Neural progenitor cell (in vitro differentiated cells): ENCODE data around the gene PTGER2.

Source experiments
- EZH2 ChIP-seq: fragments of 200-600 bp; sonication (generic); IDR thresholded peaks from 2 replicates; pipeline ENCODE4 v1.6.1; 2017; ENCODE audit warnings: antibody characterized with exemption, mild to moderate bottlenecking, moderate library complexity
- TF ChIP-seq, protein P1 (sequence below): fragments of 200-600 bp; sonication (generic); IDR thresholded peaks from 2 replicates; pipeline ENCODE4 v1.5.1; 2017; ENCODE audit warnings: antibody characterized with exemption, mild to moderate bottlenecking

DNA sequence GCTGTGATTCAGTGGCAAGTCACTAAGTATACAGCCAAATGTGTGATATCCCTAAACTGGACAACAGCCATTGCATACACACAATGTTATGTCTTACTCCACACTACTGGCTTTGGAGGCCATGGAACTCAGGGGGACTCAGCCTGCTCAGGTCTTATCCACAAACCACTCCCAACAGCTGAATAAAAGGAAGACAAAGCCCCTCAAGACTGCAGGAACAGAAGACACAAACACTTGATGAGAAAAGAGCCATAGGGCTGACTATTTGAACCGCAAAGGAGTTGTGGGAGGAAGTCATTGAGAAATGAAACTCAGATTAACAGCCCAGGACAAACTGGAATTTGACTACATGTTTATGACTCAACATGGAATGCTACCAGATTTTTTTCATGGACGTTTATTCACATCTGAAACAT, 40.9 kb downstream of the PTGER2 start:
- TF ChIP-seq, protein P1, sequence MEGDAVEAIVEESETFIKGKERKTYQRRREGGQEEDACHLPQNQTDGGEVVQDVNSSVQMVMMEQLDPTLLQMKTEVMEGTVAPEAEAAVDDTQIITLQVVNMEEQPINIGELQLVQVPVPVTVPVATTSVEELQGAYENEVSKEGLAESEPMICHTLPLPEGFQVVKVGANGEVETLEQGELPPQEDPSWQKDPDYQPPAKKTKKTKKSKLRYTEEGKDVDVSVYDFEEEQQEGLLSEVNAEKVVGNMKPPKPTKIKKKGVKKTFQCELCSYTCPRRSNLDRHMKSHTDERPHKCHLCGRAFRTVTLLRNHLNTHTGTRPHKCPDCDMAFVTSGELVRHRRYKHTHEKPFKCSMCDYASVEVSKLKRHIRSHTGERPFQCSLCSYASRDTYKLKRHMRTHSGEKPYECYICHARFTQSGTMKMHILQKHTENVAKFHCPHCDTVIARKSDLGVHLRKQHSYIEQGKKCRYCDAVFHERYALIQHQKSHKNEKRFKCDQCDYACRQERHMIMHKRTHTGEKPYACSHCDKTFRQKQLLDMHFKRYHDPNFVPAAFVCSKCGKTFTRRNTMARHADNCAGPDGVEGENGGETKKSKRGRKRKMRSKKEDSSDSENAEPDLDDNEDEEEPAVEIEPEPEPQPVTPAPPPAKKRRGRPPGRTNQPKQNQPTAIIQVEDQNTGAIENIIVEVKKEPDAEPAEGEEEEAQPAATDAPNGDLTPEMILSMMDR, result no peak
- no peak for TF ChIP-seq EZH2
